Breast epithelium (tissue), 4 donors: ENCODE results near the gene KIR3DL3. TPM values are rescaled to one million over a fixed set of nuclear protein-coding genes. Genes with fewer than 3 reads are reported as not detected.

ENCODE experiments used
- DNase-seq, 2 donors: peaks; one replicate each; pipeline ENCODE4 v3.0.0-alpha.2; 2019; ENCODE audit warnings: low spot score in 2 of 2
- H3K27ac ChIP-seq, 2 donors: fragments of 200-600 bp; sonication (generic) in 1 of 2; one replicate each; pipeline ENCODE4 v1.5.1; 2016 to 2019; ENCODE audit warnings: mild to moderate bottlenecking in 1 of 2
- H3K27me3 ChIP-seq, 2 donors: fragments of 200-600 bp; sonication (generic) in 1 of 2; one replicate each; pipeline versions ENCODE4 v1.5.1 to v1.6.0; 2017 to 2019; ENCODE audit warnings: control low read depth in 1 of 2, mild to moderate bottlenecking in 1 of 2
- H3K36me3 ChIP-seq: fragments of 200-600 bp; one replicate; pipeline ENCODE4 v1.5.1; 2019
- H3K4me1 ChIP-seq, 2 donors: fragments of 200-600 bp; sonication (generic); one replicate each; pipeline ENCODE4 v1.5.1; 2016 to 2019; ENCODE audit warnings: control low read depth in 1 of 2
- H3K4me3 ChIP-seq, 3 donors: fragments of 200-600 bp; sonication (generic); 1 replicate in 2 of 3; 2 replicates in 1 of 3; pipeline ENCODE4 v1.5.1; 2016 to 2019; ENCODE audit warnings: mild to moderate bottlenecking in 3 of 3, moderate library complexity in 2 of 3
- H3K9me3 ChIP-seq, 2 donors: fragments of 200-600 bp; sonication (generic) in 1 of 2; one replicate each; pipeline ENCODE4 v1.5.1; 2016 to 2019; ENCODE audit warnings: control low read depth in 1 of 2
- CTCF ChIP-seq, 3 donors: fragments of 450-650 bp; IDR thresholded peaks; one replicate each; pipeline ENCODE4 v1.5.1; 2016 to 2017; ENCODE audit warnings: antibody characterized with exemption in 3 of 3, mild to moderate bottlenecking in 3 of 3, moderate library complexity in 3 of 3
- POLR2A ChIP-seq: fragments of 450-650 bp; IDR thresholded peaks from one replicate; pipeline ENCODE4 v1.6.1; 2016; ENCODE audit warnings: antibody characterized with exemption, mild to moderate bottlenecking, moderate library complexity
- POLR2AphosphoS5 ChIP-seq, 3 donors: sonication (generic); formaldehyde crosslinking; IDR thresholded peaks; one replicate each; pipeline ENCODE4 v1.6.1; 2017; ENCODE audit warnings: antibody characterized with exemption in 3 of 3
- intact Hi-C: fragments of 100-400 bp; cut with DNase I; formaldehyde crosslinking; loops from one replicate; pipeline ENCODE4 v1.15.1; 2023; ENCODE audit warnings: low total_unique reads
- total RNA-seq, 3 donors: library from RNA; depleted of rRNA; stranded (reverse); fragments of >200 nt; gene quantifications; one replicate each; pipeline ENCODE4 v1.1.0, GENCODE V29; 2016

Gene KIR3DL3
- total RNA-seq, 3 donors from 2014 or later, result not detected

- Histone ChIP-seq H3K27ac (no peak overlapping the region), H3K9me3 (no peaks in the 10 kb centered on the region), H3K4me3 (no peak overlapping the region), H3K27me3 (peaks cover 0 to 4% of the 10 kb centered on the region in 2 donors), H3K36me3 (no peaks in the 10 kb centered on the region), H3K4me1 (no peaks in the 10 kb centered on the region)
- intact Hi-C loops, result no loop called here
- no peak for TF ChIP-seq POLR2AphosphoS5 (IDR thresholded peaks at IDR 0.05)
- no peak for TF ChIP-seq CTCF (IDR thresholded peaks at IDR 0.05)
- no peak for TF ChIP-seq POLR2A
- DNase-seq, result no peak
Measured at GRCh38 chr19:54684527-54684926, 39.7 kb upstream of the KIR3DL3 start.

- Histone ChIP-seq H3K9me3 (no peaks in the 10 kb centered on the region), H3K4me3 (no peak overlapping the region), H3K4me1 (no peaks in the 10 kb centered on the region), H3K27me3 (peaks cover 0 to 29% of the 10 kb centered on the region in 2 donors), H3K27ac (no peak overlapping the region), H3K36me3 (no peaks in the 10 kb centered on the region)
- intact Hi-C loops, result no loop called here
- DNase-seq, result no peak
- TF ChIP-seq POLR2A (no peak), POLR2AphosphoS5 (IDR thresholded peaks at IDR 0.05) (no peak), CTCF (IDR thresholded peaks at IDR 0.05) (no peak)
Measured at GRCh38 chr19:54691582-54692297, 32.5 kb upstream of the KIR3DL3 start.

GRCh38 chr19:54692298-54692615, 32.0 kb upstream of the KIR3DL3 start:
- Histone ChIP-seq H3K9me3 (no peaks in the 10 kb centered on the region), H3K36me3 (no peaks in the 10 kb centered on the region), H3K27ac (no peak overlapping the region), H3K4me1 (no peaks in the 10 kb centered on the region), H3K4me3 (no peak overlapping the region), H3K27me3 (peaks cover 0 to 29% of the 10 kb centered on the region in 2 donors)
- TF ChIP-seq POLR2AphosphoS5 (IDR thresholded peaks at IDR 0.05), result no peak
- TF ChIP-seq POLR2A, result no peak
- TF ChIP-seq CTCF (IDR thresholded peaks at IDR 0.05), result no peak
- no peak for DNase-seq
- intact Hi-C loops, result no loop called here

GRCh38 chr19:54694648-54695047, 29.6 kb upstream of the KIR3DL3 start:
- H3K4me1 ChIP-seq, result no peaks in the 10 kb centered on the region
- TF ChIP-seq CTCF (IDR thresholded peaks at IDR 0.05), result no peak
- no peak for TF ChIP-seq POLR2AphosphoS5 (IDR thresholded peaks at IDR 0.05)
- no peak for TF ChIP-seq POLR2A
- no peak overlapping the region for H3K27ac ChIP-seq
- DNase-seq, result no peak
- intact Hi-C loops, result no loop called here
- no peaks in the 10 kb centered on the region for H3K36me3 ChIP-seq
- H3K9me3 ChIP-seq, result no peaks in the 10 kb centered on the region
- H3K4me3 ChIP-seq, result no peak overlapping the region
- H3K27me3 ChIP-seq, result peaks cover 0 to 29% of the 10 kb centered on the region in 2 donors

- intact Hi-C loops, result no loop called here
- H3K27me3 ChIP-seq, result peaks cover 0 to 34% of the 10 kb centered on the region in 2 donors
- no peak overlapping the region for H3K27ac ChIP-seq
- no peak for DNase-seq
- TF ChIP-seq POLR2A (no peak), CTCF (IDR thresholded peaks at IDR 0.05) (no peak), POLR2AphosphoS5 (IDR thresholded peaks at IDR 0.05) (no peak)
- H3K36me3 ChIP-seq, result no peaks in the 10 kb centered on the region
- no peak overlapping the region for H3K4me3 ChIP-seq
- no peaks in the 10 kb centered on the region for H3K9me3 ChIP-seq
- no peaks in the 10 kb centered on the region for H3K4me1 ChIP-seq
Measured at GRCh38 chr19:54696117-54696548, 28.1 kb upstream of the KIR3DL3 start.
